Thyroid gland (tissue), 4 donors: Measurements from ENCODE around the gene LHX4. TPM values are rescaled to one million over a fixed set of nuclear protein-coding genes. Genes with fewer than 3 reads are reported as not detected.

Experiments used
- DNase-seq, 2 donors: peaks; one replicate each; pipeline ENCODE4 v3.0.0-alpha.2; 2019
- H3K27ac ChIP-seq, 3 donors: fragments of 200-600 bp; sonication (generic); 1 replicate in 2 of 3; 2 replicates in 1 of 3; pipeline ENCODE4 v1.5.1; 2016 to 2019; ENCODE audit warnings: mild to moderate bottlenecking in 1 of 3, moderate library complexity in 1 of 3
- H3K27me3 ChIP-seq: fragments of 200-600 bp; sonication (generic); one replicate; pipeline ENCODE4 v1.5.1; 2019
- H3K36me3 ChIP-seq, 2 donors: fragments of 200-600 bp; sonication (generic); one replicate each; pipeline ENCODE4 v1.5.1; 2016 to 2019
- H3K4me1 ChIP-seq, 2 donors: fragments of 200-600 bp; sonication (generic); one replicate each; pipeline ENCODE4 v1.5.1; 2017 to 2019
- H3K4me3 ChIP-seq, 3 donors: fragments of 200-600 bp; sonication (generic); replicated peaks in 1 of 3; 1 replicate in 2 of 3; 2 replicates in 1 of 3; pipeline ENCODE4 v1.5.1; 2016; ENCODE audit warnings: mild to moderate bottlenecking in 1 of 3
- H3K9me3 ChIP-seq: fragments of 200-600 bp; sonication (generic); one replicate; pipeline ENCODE4 v1.5.1; 2017
- POLR2A ChIP-seq, 2 donors: fragments of 450-650 bp; IDR thresholded peaks; one replicate each; pipeline ENCODE4 v1.6.1; 2017; ENCODE audit warnings: antibody characterized with exemption in 2 of 2, mild to moderate bottlenecking in 2 of 2, moderate library complexity in 1 of 2
- WGBS, 2 donors: methylation state at CpG; one replicate each; pipeline ENCODE4 v1.1.5; 2017; 5-methylcytosine and 5-hydroxymethylcytosine counted together
- intact Hi-C: fragments of 100-400 bp; cut with DNase I; formaldehyde crosslinking; loops from one replicate; pipeline ENCODE4 v1.15.1; 2023
- total RNA-seq, 4 donors: library from RNA; depleted of rRNA; stranded (reverse); fragments of >200 nt; gene quantifications; one replicate each; pipeline ENCODE4 v1.2.3, GENCODE V29; 2016
- TF ChIP-seq, protein P1 (sequence below), 6 experiments: fragments of 200-600 bp in 3 of 6; fragments of 450-650 bp in 3 of 6; sonication (generic) in 3 of 6; IDR thresholded peaks; one replicate each; pipeline ENCODE4 v1.5.1; 2016 to 2019; ENCODE audit warnings: antibody characterized with exemption in 6 of 6, mild to moderate bottlenecking in 2 of 6, inconsistent platforms in 1 of 6, moderate library complexity in 1 of 6

Gene LHX4
- total RNA-seq, 4 donors from 2014 or later = not detected

GRCh38 chr1:180210008-180210620, 19.9 kb upstream of the LHX4 start:
- no peaks in the 10 kb centered on the region for H3K36me3 ChIP-seq
- H3K9me3 ChIP-seq = no peaks in the 10 kb centered on the region
- TF ChIP-seq, protein P1, sequence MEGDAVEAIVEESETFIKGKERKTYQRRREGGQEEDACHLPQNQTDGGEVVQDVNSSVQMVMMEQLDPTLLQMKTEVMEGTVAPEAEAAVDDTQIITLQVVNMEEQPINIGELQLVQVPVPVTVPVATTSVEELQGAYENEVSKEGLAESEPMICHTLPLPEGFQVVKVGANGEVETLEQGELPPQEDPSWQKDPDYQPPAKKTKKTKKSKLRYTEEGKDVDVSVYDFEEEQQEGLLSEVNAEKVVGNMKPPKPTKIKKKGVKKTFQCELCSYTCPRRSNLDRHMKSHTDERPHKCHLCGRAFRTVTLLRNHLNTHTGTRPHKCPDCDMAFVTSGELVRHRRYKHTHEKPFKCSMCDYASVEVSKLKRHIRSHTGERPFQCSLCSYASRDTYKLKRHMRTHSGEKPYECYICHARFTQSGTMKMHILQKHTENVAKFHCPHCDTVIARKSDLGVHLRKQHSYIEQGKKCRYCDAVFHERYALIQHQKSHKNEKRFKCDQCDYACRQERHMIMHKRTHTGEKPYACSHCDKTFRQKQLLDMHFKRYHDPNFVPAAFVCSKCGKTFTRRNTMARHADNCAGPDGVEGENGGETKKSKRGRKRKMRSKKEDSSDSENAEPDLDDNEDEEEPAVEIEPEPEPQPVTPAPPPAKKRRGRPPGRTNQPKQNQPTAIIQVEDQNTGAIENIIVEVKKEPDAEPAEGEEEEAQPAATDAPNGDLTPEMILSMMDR (IDR thresholded peaks at IDR 0.05) = no peak
- TF ChIP-seq POLR2A (IDR thresholded peaks at IDR 0.05) = no peak
- H3K27ac ChIP-seq = no peak overlapping the region
- DNase-seq = no peak
- intact Hi-C loops = no loop called here
- no peak overlapping the region for H3K4me3 ChIP-seq
- H3K27me3 ChIP-seq = no peaks in the 10 kb centered on the region
- WGBS, 2 donors = 78 to 81% methylated on average over 4 of the region's 4 CpGs
- H3K4me1 ChIP-seq = no peaks in the 10 kb centered on the region

DNA sequence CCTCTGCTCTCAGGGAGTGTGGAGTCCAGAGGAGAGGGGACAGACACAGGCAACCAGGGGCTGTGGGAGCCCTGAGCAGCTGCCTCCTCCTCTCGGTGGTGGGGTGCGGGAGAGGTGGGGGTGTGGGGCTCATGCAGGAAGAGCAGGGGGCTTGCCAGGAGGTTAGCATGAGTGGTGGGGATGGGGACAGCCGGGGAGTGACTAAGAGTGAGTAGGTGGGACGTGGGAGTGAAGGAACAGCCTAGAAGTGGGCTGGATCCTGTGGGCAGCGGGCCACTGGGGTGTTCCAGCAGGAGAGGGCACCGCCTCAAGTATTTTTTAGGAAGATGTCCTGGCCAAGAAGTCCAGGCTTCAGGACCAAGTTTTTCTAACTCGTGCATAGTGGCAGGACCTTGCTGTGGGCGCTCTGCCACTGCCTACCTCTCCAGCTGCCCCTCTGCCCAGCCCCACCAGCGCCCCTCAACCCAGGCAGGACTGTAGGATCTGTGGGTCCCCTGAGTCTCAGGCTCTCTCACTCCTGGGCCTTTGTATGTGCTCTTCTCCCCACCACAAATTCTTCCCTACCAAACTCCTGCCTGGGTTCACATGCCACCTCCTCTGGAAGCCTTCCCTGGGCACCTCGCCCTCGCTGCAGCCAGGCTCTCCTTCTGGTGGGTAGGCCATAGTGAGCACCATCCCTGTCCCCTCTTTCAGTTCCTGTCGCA, 18.8 kb upstream of the LHX4 start:
- Histone ChIP-seq H3K27me3 (no peaks in the 10 kb centered on the region), H3K27ac (no peak overlapping the region), H3K4me1 (no peaks in the 10 kb centered on the region), H3K36me3 (no peaks in the 10 kb centered on the region), H3K9me3 (no peaks in the 10 kb centered on the region), H3K4me3 (no peak overlapping the region)
- no peak for TF ChIP-seq POLR2A (IDR thresholded peaks at IDR 0.05)
- TF ChIP-seq, protein P1 (IDR thresholded peaks at IDR 0.05) = no peak
- 85 to 89% methylated on average over 12 of the region's 12 CpGs for WGBS, 2 donors
- DNase-seq = no peak
- intact Hi-C loops = no loop called here

- no peaks in the 10 kb centered on the region for H3K27me3 ChIP-seq
- intact Hi-C loops = no loop called here
These were observed 18.2 kb upstream of the LHX4 start for GRCh38 chr1:180211860-180212229.

DNA sequence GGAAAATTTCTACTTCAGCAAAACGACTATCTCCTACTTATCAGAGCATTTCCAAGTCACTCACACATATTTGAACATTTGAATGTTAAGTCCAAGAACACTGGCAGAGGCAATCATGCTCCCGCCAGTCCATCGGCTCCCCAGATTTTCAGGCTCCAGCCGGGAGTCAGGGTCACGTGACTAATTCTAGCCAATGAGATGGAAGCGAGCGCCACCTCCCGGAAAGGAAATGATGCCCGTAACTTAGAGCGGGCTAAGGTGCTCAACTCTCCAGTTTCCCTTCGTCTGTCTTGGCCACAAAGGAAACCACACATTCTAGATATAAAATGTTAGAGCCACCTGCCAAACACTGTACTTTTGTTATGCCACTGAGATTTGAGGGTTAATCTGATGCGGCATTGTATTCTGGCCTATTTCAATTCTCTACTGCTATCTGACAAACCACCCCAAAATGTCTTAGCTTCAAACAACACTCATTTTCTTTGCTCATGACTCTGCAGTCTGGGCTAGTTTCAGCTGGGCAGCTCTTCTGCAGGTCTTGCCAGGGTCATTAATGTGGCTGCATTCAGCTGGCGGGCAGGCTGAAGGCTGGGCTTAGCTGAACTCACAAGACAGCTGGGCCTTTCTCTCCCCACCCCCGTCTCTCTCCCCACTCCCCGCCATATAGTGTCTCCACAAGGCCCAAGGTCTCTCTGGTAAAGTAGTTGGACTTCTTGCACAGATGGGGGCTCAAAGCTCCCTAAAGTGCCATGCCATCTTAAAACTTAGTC, 16.5 kb upstream of the LHX4 start:
- intact Hi-C loops = no loop called here
- Histone ChIP-seq H3K9me3 (no peaks in the 10 kb centered on the region), H3K36me3 (no peaks in the 10 kb centered on the region), H3K27ac (no peak overlapping the region), H3K27me3 (no peaks in the 10 kb centered on the region), H3K4me1 (no peaks in the 10 kb centered on the region), H3K4me3 (no peak overlapping the region)
- TF ChIP-seq POLR2A (IDR thresholded peaks at IDR 0.05) = no peak
- TF ChIP-seq, protein P1 (IDR thresholded peaks at IDR 0.05) = no peak
- 81 to 83% methylated on average over 15 of the region's 15 CpGs for WGBS, 2 donors
- DNase-seq = no peak

More at GRCh38 chr1:180211860-180212229, 18.2 kb upstream of the LHX4 start:
- Histone ChIP-seq H3K27ac (no peak overlapping the region), H3K4me1 (no peaks in the 10 kb centered on the region), H3K4me3 (no peak overlapping the region), H3K9me3 (no peaks in the 10 kb centered on the region), H3K36me3 (no peaks in the 10 kb centered on the region)
- TF ChIP-seq POLR2A (IDR thresholded peaks at IDR 0.05) = no peak
- TF ChIP-seq, protein P1 (IDR thresholded peaks at IDR 0.05) = no peak
- 75 to 77% methylated on average over 8 of the region's 8 CpGs for WGBS, 2 donors
- no peak for DNase-seq
